Adrenal gland (tissue), 12 donors: ENCODE measurements around the gene SBF2. TPM values are rescaled to one million over a fixed set of nuclear protein-coding genes. Genes with fewer than 3 reads are reported as not detected.
"Not testable (repeated sequence)": the region's sequence is repeated elsewhere in the genome, so short reads cannot be mapped to it uniquely, and the experiment has no call there.

ENCODE experiments used
- DNase-seq, 7 donors: peaks; one replicate each; pipeline ENCODE4 v3.0.0-alpha.2; 2019 to 2020
- H3K27ac ChIP-seq, 5 donors: fragments of 200-600 bp; sonication (generic) in 4 of 5; 1 replicate in 3 of 5; 2 replicates in 2 of 5; pipeline versions ENCODE4 v1.5.1 to v1.8.0; 2016 to 2020; ENCODE audit warnings: mild to moderate bottlenecking in 1 of 5
- H3K27me3 ChIP-seq: fragments of 200-600 bp; 2 replicates; pipeline ENCODE4 v1.8.0; 2021
- H3K36me3 ChIP-seq, 2 donors: fragments of 200-600 bp; replicated peaks in 1 of 2; 1 replicate in 1 of 2; 2 replicates in 1 of 2; pipeline versions ENCODE4 v1.5.1 to v1.8.0; 2018 to 2022
- H3K4me1 ChIP-seq, 2 donors: fragments of 200-600 bp; replicated peaks in 1 of 2; 1 replicate in 1 of 2; 2 replicates in 1 of 2; pipeline versions ENCODE4 v1.5.1 to v1.8.0; 2018 to 2021
- H3K4me3 ChIP-seq, 4 donors: fragments of 200-600 bp; sonication (generic) in 3 of 4; one replicate each; pipeline ENCODE4 v1.5.1; 2016 to 2018
- H3K9me3 ChIP-seq, 3 donors: fragments of 200-600 bp; sonication (generic) in 1 of 3; replicated peaks in 1 of 3; 1 replicate in 2 of 3; 2 replicates in 1 of 3; pipeline versions ENCODE4 v1.5.1 to v1.8.0; 2016 to 2021
- CTCF ChIP-seq, 6 experiments: fragments of 450-650 bp in 4 of 6; fragments of 200-600 bp in 2 of 6; sonication (generic) in 1 of 6; IDR thresholded peaks; 1 replicate in 5 of 6; 2 replicates in 1 of 6; pipeline versions ENCODE4 v1.5.1 to v1.8.0; 2016 to 2021; ENCODE audit warnings: antibody characterized with exemption in 6 of 6, mild to moderate bottlenecking in 2 of 6, moderate library complexity in 1 of 6
- POLR2A ChIP-seq, 2 donors: fragments of 450-650 bp; IDR thresholded peaks; one replicate each; pipeline ENCODE4 v1.6.1; 2017; ENCODE audit warnings: antibody characterized with exemption in 2 of 2, mild to moderate bottlenecking in 2 of 2, moderate library complexity in 1 of 2
- WGBS, 4 donors: extraction: QIAGEN DNeasy Blood & Tissue Kit in 2 of 4; methylation state at CpG; one replicate each; pipeline versions ENCODE4 v1.1.5 to v1.1.7; 2013 to 2017; 5-methylcytosine and 5-hydroxymethylcytosine counted together
- intact Hi-C, 2 donors: fragments of 100-400 bp; cut with DNase I; formaldehyde crosslinking; loops; one replicate each; pipeline versions ENCODE4 v1.14.1 to v1.15.0; 2022 to 2023
- polyA plus RNA-seq, 3 donors: library from polyadenylated mRNA; stranded (reverse); fragments of 200-250 nt in 2 of 3; fragments of 350-450 nt in 1 of 3; fragmentation: Illumina TruSeq in 1 of 3; extraction: RNeasy Lipid Tissue Mini Kit (QIAGEN cat#74804) in 1 of 3; gene quantifications; one replicate each; pipeline ENCODE4 v1.2.3, GENCODE V29; 2013 to 2014
- total RNA-seq, 9 donors: library from RNA; depleted of rRNA in 4 of 9; stranded (reverse); fragments of >200 nt in 4 of 9; fragments of 120-200 nt in 1 of 9; fragmentation: NEBNext Ultra II Directional in 1 of 9; extraction: Animal tissue kit (Norgen Biotek cat#: 25700) in 1 of 9; gene quantifications; one replicate each; pipeline versions ENCODE4 v1.1.0 to v1.2.4, GENCODE V29; 2013 to 2023
- donor health status: healthy with polysubstance abuse.
- donor health status: Bipolar disorder and iron deficiency.
- donor health status: DM: yes; HTN: yes; CAD: no.
- donor health status: DM: no; HTN: no; CAD: no.
- donor health status: DM: no; HTN: no; CAD: no.
- donor health status: DM: yes; HTN: yes; CAD: no.

Gene SBF2
- total and polyA plus RNA-seq, 12 donors, result 12.5 to 66.7 (median 38.0) TPM

- Histone ChIP-seq H3K4me3 (no peak overlapping the region), H3K27me3 (no peaks in the 10 kb centered on the region), H3K4me1 (peaks cover 0 to 7% of the 10 kb centered on the region in 2 donors), H3K9me3 (peaks cover 0 to 9% (median 0%) of the 10 kb centered on the region in 3 donors), H3K27ac (peak overlapping the region in 1 of 5 donors; percentile 31), H3K36me3 (no peaks in the 10 kb centered on the region)
- DNase-seq, result no peak
- TF ChIP-seq CTCF (IDR thresholded peaks at IDR 0.05) (no peak), POLR2A (IDR thresholded peaks at IDR 0.05) (no peak)
- intact Hi-C loops, result no loop called here
- WGBS, 4 donors, result 58 to 71% (median 70%) methylated on average over 3 of the region's 3 CpGs
These were observed 350.5 kb downstream of the SBF2 start for GRCh38 chr11:9943386-9944110.

GRCh38 chr11:9941991-9942390 lies 352.0 kb downstream of the SBF2 start:
- DNase-seq, result no peak
- peaks cover 0 to 9% (median 0%) of the 10 kb centered on the region in 3 donors for H3K9me3 ChIP-seq
- 97 to 100% (median 97%) methylated on average over 5 of the region's 5 CpGs for WGBS, 4 donors
- H3K4me3 ChIP-seq, result no peak overlapping the region
- no peaks in the 10 kb centered on the region for H3K27me3 ChIP-seq
- TF ChIP-seq CTCF (IDR thresholded peaks at IDR 0.05) (no peak), POLR2A (IDR thresholded peaks at IDR 0.05) (no peak)
- no peak overlapping the region for H3K27ac ChIP-seq
- intact Hi-C loops, result no loop called here
- H3K4me1 ChIP-seq, result peaks cover 0 to 7% of the 10 kb centered on the region in 2 donors
- H3K36me3 ChIP-seq, result no peaks in the 10 kb centered on the region

- DNase-seq, H3K27ac ChIP-seq, H3K27me3 ChIP-seq, H3K36me3 ChIP-seq, H3K4me1 ChIP-seq, H3K4me3 ChIP-seq, intact Hi-C loops, H3K9me3 ChIP-seq: not testable (repeated sequence)
- WGBS, 4 donors, result 86 to 98% (median 96%) methylated on average over 10 to 11 of the region's 11 CpGs
These were observed 354.9 kb downstream of the SBF2 start for GRCh38 chr11:9939150-9939549.

- Histone ChIP-seq H3K9me3 (peaks cover 0 to 4% (median 0%) of the 10 kb centered on the region in 3 donors), H3K4me1 (no peaks in the 10 kb centered on the region), H3K36me3 (no peaks in the 10 kb centered on the region), H3K27me3 (no peaks in the 10 kb centered on the region), H3K4me3 (no peak overlapping the region), H3K27ac (no peak overlapping the region)
- TF ChIP-seq CTCF (IDR thresholded peaks at IDR 0.05) (no peak), POLR2A (IDR thresholded peaks at IDR 0.05) (no peak)
- intact Hi-C loops, result no loop called here
- DNase-seq, result no peak
These were observed 357.3 kb downstream of the SBF2 start for GRCh38 chr11:9936754-9937153.

GRCh38 chr11:9932843-9933242 lies 361.2 kb downstream of the SBF2 start:
- H3K27me3 ChIP-seq, H3K4me3 ChIP-seq, intact Hi-C loops, DNase-seq, H3K4me1 ChIP-seq, H3K9me3 ChIP-seq, H3K36me3 ChIP-seq, H3K27ac ChIP-seq: not testable (repeated sequence)
- 89 to 94% (median 91%) methylated on average over 2 of the region's 2 CpGs for WGBS, 4 donors

GRCh38 chr11:9930562-9931331 lies 363.3 kb downstream of the SBF2 start:
- intact Hi-C loops, H3K27ac ChIP-seq, DNase-seq, H3K9me3 ChIP-seq, H3K4me3 ChIP-seq, H3K27me3 ChIP-seq, H3K4me1 ChIP-seq, H3K36me3 ChIP-seq: not testable (repeated sequence)
- WGBS, 4 donors, result 87 to 96% (median 93%) methylated on average over 12 to 14 of the region's 14 CpGs
